Testis (tissue), 2 donors: ENCODE measurements around the gene YTHDC1.

Experiments
- POLR2A ChIP-seq: fragments of 450-650 bp; IDR thresholded peaks from one replicate; pipeline ENCODE4 v1.6.1; 2017; ENCODE audit warnings: antibody characterized with exemption, mild to moderate bottlenecking, moderate library complexity
- TF ChIP-seq, protein P1 (sequence below), 3 experiments: fragments of 450-650 bp in 2 of 3; fragments of 200-600 bp in 1 of 3; sonication (generic) in 1 of 3; IDR thresholded peaks; one replicate each; pipeline ENCODE4 v1.5.1; 2016 to 2019; ENCODE audit warnings: antibody characterized with exemption in 3 of 3, mild to moderate bottlenecking in 2 of 3, moderate library complexity in 1 of 3

DNA sequence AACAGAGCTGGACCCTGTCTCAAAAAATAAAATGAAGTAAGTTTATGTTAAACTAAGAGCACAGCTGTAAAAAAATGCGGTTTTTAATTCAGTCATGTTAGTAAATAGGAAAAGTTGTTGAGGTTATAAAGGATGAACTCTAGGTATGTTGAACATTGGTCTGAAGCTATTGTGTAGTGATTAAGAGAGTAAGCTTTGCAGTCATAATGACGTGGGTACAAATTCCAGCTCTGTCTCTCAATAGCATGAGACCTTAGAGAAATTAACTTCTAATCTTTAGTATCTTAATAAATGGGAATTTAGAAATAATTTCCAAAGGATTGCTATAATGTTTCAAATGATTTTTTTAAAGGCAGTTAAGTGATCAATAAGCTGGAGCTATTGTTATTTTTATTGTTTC is 2.9 kb upstream of the YTHDC1 start:
- TF ChIP-seq, protein P1, sequence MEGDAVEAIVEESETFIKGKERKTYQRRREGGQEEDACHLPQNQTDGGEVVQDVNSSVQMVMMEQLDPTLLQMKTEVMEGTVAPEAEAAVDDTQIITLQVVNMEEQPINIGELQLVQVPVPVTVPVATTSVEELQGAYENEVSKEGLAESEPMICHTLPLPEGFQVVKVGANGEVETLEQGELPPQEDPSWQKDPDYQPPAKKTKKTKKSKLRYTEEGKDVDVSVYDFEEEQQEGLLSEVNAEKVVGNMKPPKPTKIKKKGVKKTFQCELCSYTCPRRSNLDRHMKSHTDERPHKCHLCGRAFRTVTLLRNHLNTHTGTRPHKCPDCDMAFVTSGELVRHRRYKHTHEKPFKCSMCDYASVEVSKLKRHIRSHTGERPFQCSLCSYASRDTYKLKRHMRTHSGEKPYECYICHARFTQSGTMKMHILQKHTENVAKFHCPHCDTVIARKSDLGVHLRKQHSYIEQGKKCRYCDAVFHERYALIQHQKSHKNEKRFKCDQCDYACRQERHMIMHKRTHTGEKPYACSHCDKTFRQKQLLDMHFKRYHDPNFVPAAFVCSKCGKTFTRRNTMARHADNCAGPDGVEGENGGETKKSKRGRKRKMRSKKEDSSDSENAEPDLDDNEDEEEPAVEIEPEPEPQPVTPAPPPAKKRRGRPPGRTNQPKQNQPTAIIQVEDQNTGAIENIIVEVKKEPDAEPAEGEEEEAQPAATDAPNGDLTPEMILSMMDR (IDR thresholded peaks at IDR 0.05) = no peak
- TF ChIP-seq POLR2A = no peak
